GM18909 (cell line): Measurements from ENCODE around the gene ALG8.
"Not testable (repeated sequence)": the region's sequence is repeated elsewhere in the genome, so short reads cannot be mapped to it uniquely, and the experiment has no call there.

Experiments used
- ATAC-seq: cut with Tn5 transposase; IDR thresholded peaks from one replicate; pipeline ENCODE4 v1.9.1; 2021; ENCODE audit warnings: mild to moderate bottlenecking; ENCODE audit not compliant: unreplicated experiment, poor library complexity

Gene ALG8

GRCh38 chr11:78076733-78077403 lies 62.6 kb downstream of the ALG8 start:
- no peak for ATAC-seq

DNA sequence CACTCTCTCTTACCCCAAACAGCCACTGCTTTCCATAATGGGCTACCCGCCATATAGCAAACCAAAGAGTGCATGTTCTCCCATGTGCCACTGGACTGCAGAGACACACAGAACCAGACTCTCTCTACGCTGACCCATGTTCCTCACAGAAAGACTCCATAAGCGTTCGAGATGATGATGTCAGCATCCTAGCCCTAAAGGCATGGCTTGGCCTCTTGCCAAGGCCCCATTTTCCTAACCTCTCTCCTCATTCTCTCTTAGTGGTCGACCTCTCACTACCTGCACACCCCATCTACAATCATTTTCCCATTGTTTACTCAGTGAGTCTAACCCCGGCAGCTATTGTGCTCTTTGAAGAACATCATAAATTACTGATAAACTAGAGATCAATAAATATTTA lies 64.7 kb downstream of the ALG8 start:
- ATAC-seq: no peak

GRCh38 chr11:78072455-78072854 lies 67.0 kb downstream of the ALG8 start:
- ATAC-seq: no peak

DNA sequence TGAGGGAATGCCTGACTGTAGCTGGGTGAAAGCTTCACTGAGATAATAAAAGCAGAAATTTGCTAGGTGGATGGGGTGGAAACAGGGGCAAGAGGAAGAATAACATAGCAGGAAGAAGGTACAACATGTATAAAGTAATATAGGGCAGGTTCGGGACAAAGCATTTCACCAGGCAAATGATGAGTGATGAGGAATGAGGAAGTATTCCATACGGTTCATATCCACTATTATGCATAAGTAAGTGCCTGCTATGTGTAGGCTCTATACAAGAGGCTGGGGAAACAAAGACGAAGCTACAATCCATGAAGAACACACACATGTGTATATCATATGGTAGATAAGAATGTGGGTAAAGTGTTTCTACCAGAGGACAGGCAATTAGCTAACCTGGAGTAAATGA lies 67.7 kb downstream of the ALG8 start:
- ATAC-seq: no peak

- no peak for ATAC-seq
Measured at GRCh38 chr11:78070621-78071020, 68.8 kb downstream of the ALG8 start.

DNA sequence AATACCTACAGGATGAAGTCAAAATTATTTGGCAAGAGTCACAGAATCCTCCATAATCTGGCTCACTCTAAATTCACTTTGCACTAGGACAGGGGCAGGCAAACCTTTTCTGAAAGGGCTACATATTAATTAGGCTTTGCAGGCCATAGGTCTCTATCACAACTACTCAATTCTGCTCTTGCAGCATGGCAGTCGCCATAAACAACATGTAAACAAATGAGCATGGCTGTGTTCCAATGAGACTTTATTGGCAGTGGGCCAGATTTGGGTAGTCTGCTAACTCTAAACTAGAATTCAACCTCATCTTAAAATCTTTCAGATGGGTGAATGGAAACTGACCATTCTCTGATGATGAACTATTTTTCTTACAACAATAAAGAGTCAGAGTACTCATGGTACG lies 70.0 kb downstream of the ALG8 start:
- no peak for ATAC-seq

DNA sequence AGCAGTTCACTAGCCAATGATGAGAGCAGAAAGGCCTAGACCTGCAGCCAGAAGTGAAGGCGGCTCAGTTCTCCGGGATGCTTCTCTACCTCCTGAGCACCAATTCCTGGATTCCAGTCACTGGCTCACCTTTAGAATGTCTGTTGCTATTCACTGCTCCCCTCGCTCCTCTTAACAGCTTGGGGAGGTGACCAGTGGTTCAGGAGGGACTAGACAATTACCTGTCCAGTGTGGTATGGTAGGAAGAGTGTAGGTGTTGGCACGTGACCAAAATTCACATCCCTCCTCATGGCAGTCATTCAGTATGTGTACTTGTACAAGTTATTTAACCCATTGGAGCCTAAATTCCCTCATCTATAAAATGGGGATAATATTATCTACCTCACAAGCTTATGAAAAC lies 71.7 kb downstream of the ALG8 start:
- no peak for ATAC-seq

DNA sequence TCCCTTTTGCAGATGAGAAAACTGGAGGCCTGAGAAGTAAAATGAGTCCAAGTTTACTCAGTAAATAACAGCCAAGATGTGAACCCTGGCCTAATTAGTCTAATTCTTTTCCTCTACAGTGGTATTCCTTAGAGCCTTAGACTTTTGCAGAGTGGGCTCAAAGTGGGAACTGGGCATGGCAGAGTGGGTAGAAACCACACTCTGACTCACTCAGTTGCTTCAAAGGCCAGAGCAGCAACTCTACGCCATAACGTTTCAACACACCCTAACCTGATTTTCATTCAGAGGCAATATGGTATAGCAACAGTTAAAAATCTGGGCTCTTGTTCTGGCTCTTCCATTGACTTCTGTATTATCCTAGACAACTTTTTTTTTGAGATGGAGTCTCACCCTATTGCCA lies 73.0 kb downstream of the ALG8 start:
- ATAC-seq: no peak

DNA sequence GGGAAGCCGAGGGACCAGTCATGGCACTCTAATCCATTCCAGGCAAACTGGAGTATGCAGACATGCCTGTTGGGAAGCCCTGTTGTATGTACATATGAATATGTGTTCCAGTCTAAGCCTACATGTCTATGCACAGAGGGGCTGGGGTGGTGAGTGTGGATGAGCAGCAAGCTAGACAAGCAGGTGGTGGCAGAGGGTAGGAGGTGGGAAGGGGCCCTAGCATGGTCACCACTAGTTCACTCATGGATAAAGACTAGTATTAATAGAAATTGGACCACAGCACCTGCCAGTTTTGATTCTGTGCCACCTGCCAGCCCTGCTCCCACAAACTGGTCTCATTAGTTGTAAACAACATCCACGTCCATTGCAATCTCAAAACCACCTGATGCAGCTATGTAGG lies 74.2 kb downstream of the ALG8 start:
- ATAC-seq: no peak

DNA sequence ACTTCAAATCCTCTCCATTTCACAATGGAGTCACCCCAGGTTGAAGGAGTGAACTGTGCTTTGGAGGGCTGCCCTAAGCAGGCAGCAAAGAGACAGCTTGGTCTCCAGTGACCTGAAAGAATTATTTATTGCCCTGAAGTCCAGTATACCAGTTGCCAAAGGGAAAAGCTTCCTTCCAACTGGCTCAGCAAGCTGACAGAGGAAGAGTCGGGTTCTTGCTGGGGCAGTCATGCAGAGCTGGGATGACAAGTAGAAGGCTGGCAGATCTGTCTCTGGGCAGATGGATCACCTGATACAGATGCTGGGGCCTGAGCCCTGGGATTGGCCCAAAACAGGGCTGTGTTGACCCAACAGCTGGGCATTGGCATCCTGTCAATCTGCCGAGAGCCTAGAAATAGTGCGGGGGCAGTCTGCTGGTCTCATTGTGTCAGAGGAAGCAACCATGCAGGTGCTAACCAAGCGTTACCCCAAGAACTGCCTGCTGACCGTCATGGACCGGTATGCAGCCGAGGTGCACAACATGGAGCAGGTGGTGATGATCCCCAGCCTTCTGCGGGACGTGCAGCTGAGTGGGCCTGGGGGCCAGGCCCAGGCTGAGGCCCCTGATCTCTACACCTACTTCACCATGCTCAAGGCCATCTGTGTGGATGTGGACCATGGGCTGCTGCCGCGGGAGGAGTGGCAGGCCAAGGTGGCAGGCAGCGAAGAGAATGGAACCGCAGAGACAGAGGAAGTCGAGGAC lies 75.8 kb downstream of the ALG8 start, which contains the start of gene THRSP:
Gene THRSP, plus strand, starts transcription at position 422 of the 742 bp plus-strand sequence. Its CDS starts 21 bp downstream, at position 443.
- no peak for ATAC-seq

GRCh38 chr11:78062671-78063070 lies 76.8 kb downstream of the ALG8 start:
- no peak for ATAC-seq

DNA sequence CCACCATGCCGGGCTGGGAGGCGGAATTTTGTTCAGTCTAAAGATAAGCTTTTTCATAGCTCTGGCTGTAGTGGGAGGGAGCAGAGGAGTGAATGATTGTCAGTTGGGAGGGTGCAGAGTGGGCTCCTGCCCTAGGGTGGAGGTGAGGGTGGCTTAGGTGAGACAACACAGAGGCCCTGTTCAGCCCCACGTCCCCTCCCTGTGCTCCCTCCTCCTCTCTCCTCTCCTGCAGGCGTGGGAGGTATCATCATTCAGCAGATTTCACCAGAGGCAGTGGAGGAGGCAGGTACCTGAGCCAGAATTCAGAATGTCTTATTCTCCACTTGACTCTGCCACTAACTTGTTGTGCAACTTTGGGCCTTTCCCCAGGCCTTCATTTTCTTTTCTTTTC lies 77.5 kb downstream of the ALG8 start:
- ATAC-seq: no peak

GRCh38 chr11:78061088-78061920 lies 78.1 kb downstream of the ALG8 start:
- ATAC-seq: no peak

DNA sequence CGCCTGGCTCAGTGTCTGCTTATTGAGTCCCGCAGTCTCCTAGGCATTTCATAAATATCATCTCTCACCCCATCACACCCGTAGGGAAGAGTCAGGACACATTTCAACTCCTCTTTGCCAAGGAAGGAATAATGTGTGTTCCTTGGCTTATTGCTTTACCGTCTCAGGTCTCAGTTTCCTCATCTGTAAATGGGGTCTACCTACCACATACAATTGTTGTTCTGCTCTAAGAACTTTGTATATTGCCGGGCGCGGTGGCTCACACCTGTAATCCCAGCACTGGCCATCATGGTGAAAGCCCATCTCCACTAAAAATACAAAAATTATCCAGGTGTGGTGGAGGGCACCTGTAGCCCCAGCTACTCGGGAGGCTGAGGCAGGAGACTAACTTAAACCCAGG lies 78.9 kb downstream of the ALG8 start:
- no peak for ATAC-seq

DNA sequence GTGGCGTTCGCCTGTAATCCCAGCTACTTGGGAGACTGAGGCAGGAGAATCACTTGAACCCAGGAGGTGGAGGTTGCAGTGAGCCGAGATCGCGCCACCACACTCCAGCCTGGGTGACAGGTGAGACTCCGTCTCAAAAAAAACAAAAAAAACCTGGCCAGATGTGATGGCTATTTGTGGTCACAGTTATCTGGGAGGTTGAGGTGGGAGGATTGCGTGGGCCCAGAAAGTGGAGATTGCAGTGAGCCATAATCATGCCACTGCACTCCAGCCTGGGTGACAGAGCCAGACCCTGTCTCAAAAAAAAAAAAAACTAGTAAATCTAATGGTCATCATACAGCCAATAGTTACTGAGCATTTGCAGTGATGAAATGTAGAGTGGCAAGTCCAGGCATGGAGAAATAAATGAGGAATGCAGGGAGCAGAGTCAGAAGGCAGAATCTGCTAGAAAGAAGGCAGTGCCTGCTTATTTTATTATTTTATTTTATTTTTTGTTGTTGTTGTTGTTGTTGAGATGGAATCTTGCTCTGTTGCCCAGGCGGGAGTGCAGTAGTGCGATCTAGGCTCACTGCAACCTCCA lies 79.6 kb downstream of the ALG8 start:
- not testable (repeated sequence) for ATAC-seq

DNA sequence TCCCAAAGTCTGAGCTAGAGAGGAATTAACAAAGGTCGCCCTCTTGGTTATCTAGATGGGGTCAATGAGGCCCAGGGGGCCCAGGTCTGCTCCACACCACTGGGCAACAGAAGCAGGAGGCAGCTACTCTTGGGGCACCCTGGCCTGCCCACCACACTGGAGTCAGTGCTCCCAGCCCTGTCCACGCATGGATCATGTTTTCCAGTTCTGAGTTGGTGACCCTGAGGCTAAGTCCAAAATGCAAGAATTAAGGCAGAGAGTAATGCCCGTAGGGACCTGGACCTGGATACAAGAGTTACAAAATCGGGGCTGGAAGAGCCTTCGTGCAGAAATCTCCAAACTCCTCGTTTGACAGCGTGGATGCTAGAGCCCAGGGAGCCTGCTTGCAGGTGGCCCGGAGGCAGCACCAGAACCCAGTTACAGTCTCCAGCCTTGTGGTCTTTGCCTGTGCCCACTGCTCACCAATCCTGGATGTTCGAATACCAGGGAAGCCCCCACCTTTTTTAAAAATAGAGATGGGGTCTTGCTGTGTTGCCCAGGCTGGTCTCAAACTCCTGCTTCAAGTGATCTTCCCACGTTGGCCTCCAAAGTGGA lies 81.9 kb downstream of the ALG8 start:
- no peak for ATAC-seq

GRCh38 chr11:78056093-78056492 lies 83.3 kb downstream of the ALG8 start:
- ATAC-seq: no peak

DNA sequence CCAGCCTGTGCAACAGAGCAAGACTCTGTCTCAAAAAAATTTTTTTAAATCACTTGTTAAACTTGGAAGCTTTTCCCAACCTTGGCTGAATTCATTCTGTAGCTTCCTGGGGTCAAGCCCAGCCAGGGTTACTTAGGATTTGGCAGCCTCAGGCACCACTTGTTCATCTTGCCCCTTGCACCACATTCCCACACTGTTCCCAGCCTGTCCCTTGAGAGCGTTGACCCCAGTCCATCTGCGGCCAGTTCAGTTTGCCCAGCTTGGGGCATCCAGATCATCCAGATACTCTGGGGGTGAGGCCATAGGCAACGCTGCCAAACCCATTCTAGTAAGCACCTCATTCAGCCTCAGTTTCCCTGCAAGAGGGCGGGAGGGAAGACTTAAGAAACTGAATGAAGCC lies 84.5 kb downstream of the ALG8 start:
- no peak for ATAC-seq

- no peak for ATAC-seq
Measured at GRCh38 chr11:78050964-78051831, 88.2 kb downstream of the ALG8 start.
